GM19328 (cell line): Measurements from ENCODE around the gene OSBPL2.

ENCODE experiments used
- ATAC-seq: cut with Tn5 transposase; IDR thresholded peaks from one replicate; pipeline ENCODE4 v1.9.1; 2021; ENCODE audit warnings: mild to moderate bottlenecking, moderate library complexity; ENCODE audit not compliant: unreplicated experiment

The OSBPL2 gene

DNA sequence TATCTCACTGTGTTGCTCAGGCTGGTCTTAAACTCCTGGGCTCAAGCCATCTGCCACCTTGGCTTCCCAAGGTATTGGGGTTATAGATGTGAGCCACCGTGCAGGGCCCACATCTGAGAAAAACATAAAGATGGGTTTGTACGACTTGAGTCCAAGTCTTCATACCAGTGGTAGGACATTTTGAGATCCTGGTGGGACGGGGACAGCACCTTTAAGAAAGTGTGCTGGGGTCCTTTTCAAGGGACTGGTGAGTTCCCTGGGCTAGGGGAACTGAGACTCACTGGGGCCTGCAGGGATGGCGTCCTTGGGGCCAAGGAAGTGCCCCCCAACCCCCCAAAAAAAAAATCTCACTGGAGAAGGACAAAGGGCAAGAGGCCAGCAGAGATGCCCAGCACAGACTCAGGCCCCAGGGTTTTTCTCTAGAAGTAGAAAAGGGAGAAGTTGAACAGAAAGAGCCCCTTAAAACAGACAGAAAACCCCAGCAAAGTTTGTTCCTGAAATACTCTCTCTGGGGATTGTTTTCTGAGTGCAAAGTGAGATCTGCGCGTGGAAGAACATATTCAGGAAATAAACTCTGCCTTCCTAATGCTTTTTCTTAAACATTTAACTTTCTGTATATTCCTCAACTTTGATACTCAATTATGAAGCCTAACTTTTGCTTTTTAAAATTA, 10.7 kb downstream of the OSBPL2 start:
- ATAC-seq, result no peak

- ATAC-seq, result no peak
These were observed 14.1 kb downstream of the OSBPL2 start for GRCh38 chr20:62252342-62252966.

GRCh38 chr20:62253398-62253797, 15.1 kb downstream of the OSBPL2 start:
- no peak for ATAC-seq

DNA sequence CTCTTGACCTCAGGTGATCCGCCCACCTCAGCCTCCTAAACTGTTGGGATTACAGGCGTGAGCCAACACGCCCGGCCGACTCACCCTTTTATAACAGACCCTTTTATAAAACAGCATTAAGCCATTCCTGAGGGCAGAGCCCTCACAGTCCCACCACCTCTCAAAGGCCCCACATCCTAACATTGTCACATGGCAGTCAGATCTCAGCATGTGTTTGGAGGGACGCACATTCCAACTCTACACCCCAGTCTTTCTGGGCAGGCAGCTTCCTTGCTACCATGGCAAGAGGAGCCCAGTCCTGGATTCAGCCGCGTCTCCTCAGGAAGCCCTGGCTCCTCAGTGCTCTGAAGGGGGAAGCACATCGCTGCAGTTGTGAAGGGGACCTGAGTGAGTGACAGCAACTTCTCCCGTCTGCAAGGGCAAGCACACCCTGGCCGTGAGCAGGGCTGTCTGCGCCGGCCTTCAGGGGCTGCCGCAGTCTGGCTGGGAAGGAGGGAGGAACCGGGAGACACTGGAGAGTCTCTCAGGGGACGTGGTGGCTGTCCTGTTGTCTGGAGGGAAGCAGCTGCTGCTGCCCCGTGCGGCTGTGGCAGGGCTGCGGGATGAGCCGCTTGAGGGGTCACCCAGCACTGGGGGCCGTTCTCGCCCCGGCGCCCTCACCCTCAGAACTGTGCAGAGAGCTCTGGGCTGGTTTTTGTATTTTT, 15.9 kb downstream of the OSBPL2 start:
- no peak for ATAC-seq

DNA sequence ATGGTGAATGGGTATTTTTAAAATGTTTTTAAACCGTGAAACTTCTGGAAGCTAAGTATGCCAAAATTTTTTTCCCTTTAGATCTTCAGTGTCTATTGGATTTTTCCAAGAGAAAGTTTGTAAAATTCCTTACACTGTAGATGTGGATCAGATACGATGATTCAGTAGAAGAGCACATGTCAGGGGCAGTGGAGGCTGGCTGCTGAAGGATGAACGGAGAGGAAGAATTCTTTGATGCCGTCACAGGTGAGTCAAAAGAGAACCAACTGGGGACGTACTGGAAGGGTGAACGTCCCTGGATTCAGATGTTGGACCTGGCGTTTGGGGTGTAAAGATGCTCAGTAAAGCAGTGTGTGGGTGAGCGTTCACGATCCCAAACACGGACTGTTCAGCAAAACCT, 17.7 kb downstream of the OSBPL2 start:
- ATAC-seq, result no peak

DNA sequence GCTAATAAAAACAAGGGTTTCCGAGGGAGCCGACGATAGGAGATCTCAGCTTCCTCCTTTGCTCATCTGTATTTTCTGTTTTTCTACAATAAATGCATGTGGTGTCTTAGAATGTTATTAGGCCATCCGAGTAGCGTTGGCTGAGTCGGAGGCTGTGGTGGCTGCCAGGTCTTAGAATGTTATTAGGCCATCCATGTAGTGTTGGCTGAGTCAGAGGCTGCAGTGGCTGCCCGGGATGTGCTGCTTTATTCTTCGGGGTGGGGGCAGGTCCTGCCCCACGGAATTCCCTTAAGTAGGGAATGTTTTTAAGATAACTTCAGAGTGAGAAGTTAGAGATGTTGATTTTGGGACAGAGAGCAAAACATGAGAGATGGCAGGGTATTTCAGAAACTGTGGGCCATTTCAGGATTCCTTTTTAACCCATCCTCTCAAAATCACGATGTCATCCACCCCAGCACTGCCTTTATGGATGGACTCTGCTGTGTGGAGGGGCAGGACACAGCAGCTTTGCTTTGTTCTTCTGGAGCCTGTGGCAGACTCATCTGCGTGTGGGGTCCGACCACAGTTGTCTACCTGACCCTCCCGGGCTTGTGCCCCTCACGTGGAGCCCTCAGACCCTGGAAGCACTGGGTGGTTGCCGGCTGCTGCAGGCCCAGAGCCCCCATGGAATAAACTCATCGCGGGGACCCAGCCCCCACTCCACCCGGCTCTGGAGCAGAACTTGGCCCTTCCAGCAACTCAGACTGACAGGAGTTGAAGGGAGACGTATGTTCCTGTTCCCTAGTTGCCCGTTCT, 20.4 kb downstream of the OSBPL2 start:
- ATAC-seq, result no peak

GRCh38 chr20:62259294-62259565, 20.9 kb downstream of the OSBPL2 start:
- no peak for ATAC-seq

DNA sequence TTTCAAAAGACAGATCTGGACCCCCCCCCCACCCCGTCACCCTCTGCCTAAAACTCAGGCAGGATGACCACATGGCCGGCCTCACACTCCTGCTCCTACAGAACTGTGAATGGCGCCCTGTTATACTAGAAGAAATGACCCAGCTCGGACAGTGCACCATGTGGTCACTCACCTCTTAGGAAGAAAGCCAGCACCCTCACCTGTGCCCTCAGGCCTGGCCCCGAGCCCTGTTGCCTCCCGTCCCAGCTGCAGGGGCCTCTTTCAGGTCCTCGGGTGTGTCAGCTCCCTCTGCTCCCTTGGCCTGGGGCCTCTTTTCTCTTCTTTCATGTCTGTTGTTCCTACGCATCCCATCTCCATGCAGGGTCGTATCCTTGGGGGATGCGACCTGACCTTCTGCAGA, 23.7 kb downstream of the OSBPL2 start:
- no peak for ATAC-seq

DNA sequence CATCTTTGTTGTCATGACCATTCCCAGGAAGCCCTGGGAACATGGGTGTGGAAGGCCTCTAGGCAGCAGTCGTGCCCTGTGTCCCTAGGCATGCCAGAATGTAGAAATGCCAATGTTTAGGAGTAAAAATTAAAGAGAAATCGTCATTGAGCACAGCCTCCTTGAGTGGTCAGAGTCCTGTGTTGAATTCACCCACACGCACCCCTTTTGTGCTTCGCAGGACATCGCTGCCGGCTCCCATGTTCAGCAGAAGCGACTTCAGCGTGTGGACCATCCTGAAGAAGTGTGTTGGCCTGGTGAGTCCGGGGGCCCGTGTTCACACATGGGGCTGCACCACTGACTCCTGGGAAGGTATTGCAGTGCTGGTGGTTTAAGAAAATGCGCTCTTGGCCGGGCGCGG, 25.1 kb downstream of the OSBPL2 start:
- ATAC-seq, result no peak

DNA sequence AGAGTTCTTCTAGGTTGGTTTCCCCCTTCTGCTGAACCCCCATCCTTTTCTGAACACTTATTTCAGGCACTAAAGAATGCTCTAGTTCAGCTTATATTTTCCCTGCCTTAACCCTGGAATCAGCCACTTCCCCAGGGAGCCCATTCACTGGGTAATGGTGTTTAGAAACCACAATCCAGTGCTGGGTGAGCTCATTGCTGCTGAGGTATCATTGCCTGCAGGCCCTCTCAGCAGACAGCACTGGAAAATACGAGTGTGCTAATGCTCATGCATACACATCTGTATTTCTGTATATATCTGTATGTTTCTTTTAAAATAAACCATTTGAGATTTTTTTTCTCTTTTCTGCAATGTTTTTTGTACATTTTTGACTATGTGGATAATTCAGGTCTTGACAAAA, 27.0 kb downstream of the OSBPL2 start:
- no peak for ATAC-seq

GRCh38 chr20:62266340-62266739, 28.0 kb downstream of the OSBPL2 start:
- ATAC-seq, result no peak

- no peak for ATAC-seq
These were observed 28.5 kb downstream of the OSBPL2 start for GRCh38 chr20:62266851-62267250.

DNA sequence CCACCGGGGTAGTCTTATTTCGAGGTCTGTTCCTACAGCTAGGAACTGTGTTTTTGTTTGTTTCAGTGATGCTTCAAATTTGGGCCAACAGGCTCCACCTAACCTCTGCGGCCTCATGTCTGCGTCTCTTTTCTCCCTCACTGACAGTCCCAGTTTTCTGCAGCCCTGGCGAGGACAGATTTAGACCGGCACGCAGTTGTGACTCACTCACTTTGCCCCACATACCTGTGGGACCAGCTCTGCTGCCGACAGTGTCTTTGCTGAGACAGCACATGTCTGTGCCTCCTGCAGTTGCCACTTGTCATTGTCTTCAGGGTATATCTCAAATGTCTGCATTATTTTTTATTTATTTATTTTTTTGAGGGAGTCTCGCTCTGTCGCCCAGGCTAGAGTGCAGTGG, 29.2 kb downstream of the OSBPL2 start:
- no peak for ATAC-seq

DNA sequence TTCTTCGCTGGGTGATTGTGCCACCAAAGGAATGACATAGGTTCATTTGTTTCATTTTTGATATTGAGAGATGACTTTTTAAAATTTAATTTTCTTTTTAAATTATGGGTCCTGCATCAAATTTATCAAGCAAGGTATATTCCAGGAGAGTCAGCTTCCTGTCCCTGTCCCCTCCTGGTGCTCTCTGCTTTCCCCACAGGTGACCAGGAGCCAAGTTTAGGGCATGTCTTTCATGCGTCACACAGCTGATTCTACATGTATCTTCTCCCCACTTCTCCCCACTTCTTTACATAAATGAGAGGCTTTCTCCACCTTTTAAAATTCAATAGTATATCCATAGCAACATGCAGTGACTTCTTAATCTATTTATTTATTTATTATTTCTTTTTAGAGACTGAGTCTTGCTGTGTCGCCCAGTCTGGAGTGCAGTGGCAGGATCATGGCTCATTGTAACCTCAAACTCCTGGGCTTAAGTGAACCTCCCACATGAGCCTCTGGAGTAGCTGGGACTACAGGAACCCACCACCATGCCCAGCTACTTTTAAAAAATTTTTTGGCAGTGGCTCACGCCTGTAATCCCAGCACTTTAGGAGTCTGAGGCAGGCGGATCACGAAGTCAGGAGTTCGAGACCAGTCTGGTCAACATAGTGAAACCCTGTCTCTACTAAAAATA, 30.0 kb downstream of the OSBPL2 start:
- ATAC-seq, result no peak

GRCh38 chr20:62269378-62269777, 31.1 kb downstream of the OSBPL2 start:
- no peak for ATAC-seq

DNA sequence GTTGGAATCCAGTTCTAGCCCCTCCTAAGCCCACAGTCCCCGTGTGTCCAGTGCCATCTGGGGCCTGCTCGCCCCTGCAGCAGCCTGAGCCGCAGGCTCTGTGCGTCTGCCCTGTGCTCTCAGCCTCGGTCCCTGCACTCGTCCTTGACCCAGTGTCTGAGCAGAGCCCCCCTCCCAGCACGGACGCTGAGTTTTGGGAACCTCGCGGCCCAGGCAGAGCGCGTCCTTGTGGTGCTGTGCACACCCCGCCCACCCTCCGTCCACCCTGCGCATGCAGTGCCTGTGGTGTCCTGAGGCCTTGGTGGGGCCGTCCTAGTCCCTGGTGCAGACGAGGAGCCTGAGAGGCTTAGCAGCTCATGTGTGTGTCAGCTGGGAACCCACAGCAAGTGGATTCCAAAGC, 31.6 kb downstream of the OSBPL2 start:
- no peak for ATAC-seq

- ATAC-seq, result no peak
These were observed 33.9 kb downstream of the OSBPL2 start for GRCh38 chr20:62272200-62272599.

GRCh38 chr20:62273416-62273815, 35.1 kb downstream of the OSBPL2 start:
- no peak for ATAC-seq

GRCh38 chr20:62274332-62274950, 36.1 kb downstream of the OSBPL2 start:
- no peak for ATAC-seq

DNA sequence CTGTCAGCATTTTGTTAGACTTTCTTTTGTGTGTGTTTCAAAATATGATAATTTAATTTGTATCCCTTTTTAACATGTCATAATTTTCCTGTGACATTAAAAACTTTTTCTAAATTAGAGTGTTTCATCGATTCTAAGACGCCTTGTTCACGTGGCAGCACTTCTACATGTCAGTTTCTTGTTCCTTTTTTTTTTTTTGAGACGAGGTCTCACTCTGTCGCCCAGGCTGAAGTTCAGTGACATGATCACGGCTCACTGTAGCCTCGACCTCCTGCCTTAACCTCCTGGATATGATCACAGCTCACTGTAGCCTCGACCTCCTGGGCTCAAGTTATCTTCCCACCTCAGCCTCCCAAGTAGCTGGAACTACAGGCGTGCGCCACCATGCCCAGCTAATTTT, 36.9 kb downstream of the OSBPL2 start:
- ATAC-seq, result no peak

GRCh38 chr20:62276439-62276838, 38.1 kb downstream of the OSBPL2 start:
- ATAC-seq, result no peak
